Effector CD8-positive, alpha-beta T cell (primary cell): ENCODE results near the gene NXPE4.

Source experiments
- DNase-seq: peaks from one replicate; lab custom pipeline; 2025; lab: John Stamatoyannopoulos, UW

The NXPE4 gene

DNA sequence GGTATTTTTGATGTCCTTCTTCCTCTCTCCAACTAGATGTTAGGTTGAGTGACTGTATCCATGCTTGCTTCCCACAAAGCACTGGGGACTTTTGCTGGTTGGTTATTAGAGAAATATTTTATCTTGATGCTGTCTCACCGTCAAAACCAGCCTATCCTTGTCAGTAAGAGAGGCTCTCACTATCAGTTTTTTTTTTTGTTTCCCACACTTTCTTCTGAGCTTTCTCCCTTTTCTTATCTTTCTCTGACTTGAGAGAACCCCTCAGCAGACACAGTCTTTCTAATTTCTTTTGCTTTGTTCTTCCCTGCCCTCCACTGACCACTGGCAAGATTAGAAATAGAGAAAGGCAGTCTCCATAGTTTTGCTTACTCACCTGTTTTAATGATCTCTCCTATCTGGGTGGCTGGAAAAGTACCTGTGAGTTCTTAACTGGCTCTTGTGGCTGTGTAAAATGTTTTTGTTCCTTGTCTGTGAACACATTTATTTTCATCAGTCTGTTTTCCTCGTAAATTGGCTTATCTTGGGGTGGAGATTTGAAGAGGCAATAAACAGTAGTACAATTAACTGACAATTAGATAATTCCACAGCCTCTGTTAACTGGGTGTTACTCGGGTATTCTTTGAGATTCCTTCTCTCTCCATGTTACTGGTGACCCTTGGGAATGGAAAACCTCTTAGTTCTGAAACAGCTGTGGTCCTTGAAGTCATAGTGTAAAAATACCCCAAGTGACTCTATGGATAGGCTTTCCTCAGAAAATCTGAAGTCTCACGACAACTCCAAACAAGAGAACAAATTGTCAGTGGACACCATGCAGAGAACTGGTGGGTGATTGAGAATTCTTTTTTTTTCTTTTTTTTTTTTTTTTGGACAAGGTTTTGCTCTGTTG is 35.9 kb downstream of the NXPE4 start, which contains the start of gene NXPE1:
TSS of gene NXPE1 (minus strand) at position 457 of the 886 bp plus-strand sequence. CDS start 8,680 bp downstream, outside the sequence.
- no peak for DNase-seq

DNA sequence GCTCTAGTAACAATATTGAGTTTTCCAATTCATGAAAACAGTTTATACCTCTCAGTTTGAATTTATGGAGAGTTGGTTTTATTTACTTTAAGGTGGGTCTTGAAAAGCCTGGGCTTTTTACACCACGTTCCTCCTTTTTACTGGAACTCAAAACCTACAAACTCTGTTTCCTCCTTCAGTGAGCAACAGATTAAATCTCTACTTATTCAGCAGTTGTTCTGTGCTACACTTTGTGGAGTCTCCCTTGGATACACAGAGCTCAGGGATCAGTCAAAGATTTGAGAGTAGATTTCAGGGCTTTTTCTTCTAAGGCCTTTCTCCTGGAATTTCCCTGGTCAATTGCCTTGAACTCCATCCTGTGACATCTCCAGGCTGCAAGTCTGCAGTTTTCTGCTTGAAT is 39.5 kb downstream of the NXPE4 start:
- no peak for DNase-seq

GRCh38 chr11:114553642-114554041 is 41.9 kb downstream of the NXPE4 start:
- no peak for DNase-seq

- DNase-seq = no peak
Observed at GRCh38 chr11:114551060-114551459, 44.5 kb downstream of the NXPE4 start.

DNA sequence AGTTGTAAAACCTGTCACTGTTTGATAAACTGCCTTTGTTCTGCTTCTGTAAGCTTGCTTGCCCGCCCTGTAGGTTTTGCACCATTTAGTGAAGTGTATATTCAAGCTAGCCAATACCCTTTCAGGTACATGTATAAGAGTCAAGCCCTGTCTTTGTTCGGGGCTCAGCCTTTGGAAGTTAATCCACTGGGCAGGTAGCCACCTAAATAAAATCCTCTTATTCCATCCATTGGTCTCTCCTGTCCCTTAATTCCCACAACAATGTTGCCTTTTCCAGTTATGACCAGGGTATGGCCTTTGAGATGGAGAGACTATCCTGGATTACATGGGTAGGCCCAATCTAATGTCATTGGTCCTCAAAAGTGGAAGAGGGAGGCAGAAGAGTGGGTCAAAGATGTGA is 69.9 kb downstream of the NXPE4 start:
- DNase-seq = no peak

- no peak for DNase-seq
Observed at GRCh38 chr11:114524122-114524521, 71.5 kb downstream of the NXPE4 start.

- DNase-seq = no peak
Observed at GRCh38 chr11:114522818-114523217, 72.8 kb downstream of the NXPE4 start.
